HG03442 (cell line): ENCODE measurements around the gene ARHGEF7.
"Not testable (repeated sequence)": the region's sequence is repeated elsewhere in the genome, so short reads cannot be mapped to it uniquely, and the experiment has no call there.

Source experiments
- ATAC-seq: cut with Tn5 transposase; IDR thresholded peaks from one replicate; pipeline ENCODE4 v1.9.1; 2021; ENCODE audit warnings: mild to moderate bottlenecking, moderate library complexity; ENCODE audit not compliant: unreplicated experiment

The ARHGEF7 gene, protein sequence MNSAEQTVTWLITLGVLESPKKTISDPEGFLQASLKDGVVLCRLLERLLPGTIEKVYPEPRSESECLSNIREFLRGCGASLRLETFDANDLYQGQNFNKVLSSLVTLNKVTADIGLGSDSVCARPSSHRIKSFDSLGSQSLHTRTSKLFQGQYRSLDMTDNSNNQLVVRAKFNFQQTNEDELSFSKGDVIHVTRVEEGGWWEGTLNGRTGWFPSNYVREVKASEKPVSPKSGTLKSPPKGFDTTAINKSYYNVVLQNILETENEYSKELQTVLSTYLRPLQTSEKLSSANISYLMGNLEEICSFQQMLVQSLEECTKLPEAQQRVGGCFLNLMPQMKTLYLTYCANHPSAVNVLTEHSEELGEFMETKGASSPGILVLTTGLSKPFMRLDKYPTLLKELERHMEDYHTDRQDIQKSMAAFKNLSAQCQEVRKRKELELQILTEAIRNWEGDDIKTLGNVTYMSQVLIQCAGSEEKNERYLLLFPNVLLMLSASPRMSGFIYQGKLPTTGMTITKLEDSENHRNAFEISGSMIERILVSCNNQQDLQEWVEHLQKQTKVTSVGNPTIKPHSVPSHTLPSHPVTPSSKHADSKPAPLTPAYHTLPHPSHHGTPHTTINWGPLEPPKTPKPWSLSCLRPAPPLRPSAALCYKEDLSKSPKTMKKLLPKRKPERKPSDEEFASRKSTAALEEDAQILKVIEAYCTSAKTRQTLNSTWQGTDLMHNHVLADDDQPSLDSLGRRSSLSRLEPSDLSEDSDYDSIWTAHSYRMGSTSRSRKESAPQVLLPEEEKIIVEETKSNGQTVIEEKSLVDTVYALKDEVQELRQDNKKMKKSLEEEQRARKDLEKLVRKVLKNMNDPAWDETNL

DNA sequence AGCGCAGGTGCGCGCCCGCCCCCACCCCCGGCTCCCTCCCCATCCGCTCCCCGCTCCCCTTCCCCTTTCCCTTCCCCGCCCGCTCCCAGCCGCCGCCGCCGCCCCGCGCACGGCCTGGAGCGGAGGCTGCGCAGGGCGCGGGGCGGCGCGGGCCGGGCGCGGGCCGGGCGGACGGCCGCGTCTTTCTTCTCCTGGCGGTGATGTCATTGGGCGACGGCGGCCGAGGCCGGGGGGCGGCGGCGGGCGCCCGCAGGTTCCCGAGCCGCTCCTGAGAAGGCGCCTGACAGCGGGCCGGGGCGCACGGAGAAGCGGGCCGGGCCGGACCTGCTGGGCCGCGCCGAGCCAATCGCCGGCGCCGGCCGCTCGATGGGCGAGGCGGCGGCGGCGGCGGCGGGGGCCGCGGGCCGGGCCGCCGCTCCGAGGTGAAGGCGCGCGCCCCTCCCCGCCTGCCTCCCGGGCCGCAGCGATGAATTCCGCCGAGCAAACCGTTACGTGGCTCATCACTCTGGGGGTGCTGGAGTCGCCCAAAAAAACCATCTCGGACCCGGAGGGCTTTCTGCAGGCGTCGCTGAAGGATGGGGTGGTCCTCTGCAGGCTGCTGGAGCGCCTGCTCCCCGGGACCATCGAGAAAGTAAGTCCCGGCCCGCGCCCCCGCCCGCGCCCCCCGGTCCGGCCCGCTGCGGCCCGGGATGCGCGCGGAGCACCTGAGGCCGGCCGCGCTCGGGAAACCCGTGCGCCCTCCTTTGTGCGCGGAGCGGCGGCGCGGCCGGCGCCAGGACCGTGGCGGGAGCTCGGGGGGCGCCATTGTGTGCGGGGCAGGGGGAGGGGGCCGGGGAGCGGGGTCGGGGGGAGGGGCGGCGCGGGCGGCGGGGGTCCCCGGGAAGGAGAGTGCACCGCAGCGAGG, at the start of gene ARHGEF7:
Gene ARHGEF7, plus strand, starts transcription at position 250 of the 904 bp plus-strand sequence. Its CDS starts 217 bp downstream, at position 467.
- ATAC-seq, result peak; percentile 45

GRCh38 chr13:111065698-111066097, 49.4 kb upstream of the ARHGEF7 start:
- no peak for ATAC-seq

- ATAC-seq, result no peak
These were observed 48.6 kb upstream of the ARHGEF7 start for GRCh38 chr13:111066544-111066943.

DNA sequence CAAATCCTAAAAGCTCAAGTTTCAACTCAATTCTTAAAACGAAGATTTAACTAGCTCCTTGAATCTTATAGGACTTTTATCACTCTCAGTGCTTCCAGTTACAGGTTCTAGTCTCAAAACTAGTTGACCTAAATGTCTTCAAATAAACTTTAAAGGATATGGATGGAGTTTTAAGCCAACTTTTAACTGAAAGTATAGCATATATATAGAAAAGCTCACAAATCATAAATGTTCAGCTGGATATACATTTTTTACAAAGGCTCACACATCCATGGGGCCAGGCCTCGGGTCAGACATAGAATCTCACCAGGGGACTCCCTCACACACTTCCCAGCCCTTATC, 47.1 kb upstream of the ARHGEF7 start:
- no peak for ATAC-seq

DNA sequence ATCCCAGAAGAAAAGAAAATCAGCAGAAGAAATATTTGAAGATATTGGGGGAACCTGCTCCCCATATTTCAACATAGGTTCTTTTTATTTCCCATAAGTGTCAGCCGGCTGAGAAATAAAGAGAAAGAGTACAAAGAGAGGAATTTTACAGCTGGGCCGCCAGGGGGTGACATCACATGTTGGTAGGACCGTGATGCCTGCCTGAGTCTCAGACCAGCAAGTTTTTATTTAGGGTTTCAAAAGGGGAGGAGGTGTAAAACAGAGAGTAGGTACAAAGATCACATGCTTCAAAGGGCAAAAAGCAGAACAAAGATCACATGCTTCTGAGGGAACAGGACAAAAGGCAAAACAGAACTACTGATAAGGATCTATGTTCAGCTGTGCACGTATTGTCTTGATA, 44.0 kb upstream of the ARHGEF7 start:
- not testable (repeated sequence) for ATAC-seq

DNA sequence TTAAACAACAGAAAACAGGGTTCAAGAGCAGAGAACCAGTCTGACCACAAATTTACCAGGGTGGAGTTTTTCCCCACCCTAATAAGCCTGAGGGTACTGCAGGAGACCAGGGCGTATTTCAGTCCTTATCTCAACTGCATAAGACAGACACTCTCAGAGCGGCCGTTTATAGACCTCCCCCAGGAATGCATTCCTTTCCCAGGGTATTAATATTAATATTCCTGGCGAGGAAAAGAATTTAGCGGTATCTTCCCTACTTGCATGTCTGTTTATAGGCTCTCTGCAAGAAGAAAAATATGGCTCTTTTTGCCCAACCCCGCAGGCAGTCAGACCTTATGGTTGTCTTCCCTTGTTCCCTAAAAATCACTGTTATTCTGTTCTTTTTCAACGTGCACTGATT, 43.6 kb upstream of the ARHGEF7 start:
- not testable (repeated sequence) for ATAC-seq

DNA sequence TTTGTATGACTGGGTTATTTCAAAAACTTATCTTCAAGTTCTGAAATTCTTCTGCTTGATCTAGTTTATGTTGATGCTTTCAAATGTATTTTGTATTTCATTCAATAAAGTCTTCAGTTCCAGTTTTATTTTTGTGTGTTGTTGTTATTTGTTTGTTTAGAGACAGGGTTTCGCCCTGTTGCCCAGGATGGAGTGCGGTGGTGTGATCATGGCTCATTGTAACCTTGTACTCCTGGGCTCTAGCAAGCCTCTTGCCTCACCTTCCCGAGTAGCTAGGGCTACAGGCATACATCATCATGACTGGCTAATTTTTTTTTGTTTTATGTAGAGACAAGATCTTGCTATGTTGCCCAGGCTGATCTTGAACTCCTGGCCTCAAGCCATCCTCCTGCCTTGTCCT, 40.3 kb upstream of the ARHGEF7 start:
- no peak for ATAC-seq

- no peak for ATAC-seq
These were observed 38.7 kb upstream of the ARHGEF7 start for GRCh38 chr13:111076155-111077013.

DNA sequence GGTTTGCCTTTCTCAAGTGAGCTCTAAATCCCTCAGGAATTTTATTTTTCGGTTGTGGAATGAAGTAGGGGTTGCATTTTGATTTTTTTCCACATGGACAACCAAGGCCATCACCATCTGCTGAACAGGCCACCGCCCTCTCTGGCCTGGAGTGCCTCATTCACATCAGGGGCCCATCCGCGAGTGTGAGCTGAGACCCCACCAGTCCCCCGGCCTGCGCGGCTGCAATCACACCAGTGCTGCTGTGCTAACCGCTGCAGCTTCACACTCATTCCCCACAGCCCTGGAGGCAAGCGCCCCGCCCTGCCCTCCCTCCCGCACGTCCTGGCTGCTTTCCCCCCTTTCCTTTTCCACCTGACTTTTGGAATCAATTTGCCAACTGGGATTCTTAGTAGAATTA, 35.7 kb upstream of the ARHGEF7 start:
- ATAC-seq, result no peak

DNA sequence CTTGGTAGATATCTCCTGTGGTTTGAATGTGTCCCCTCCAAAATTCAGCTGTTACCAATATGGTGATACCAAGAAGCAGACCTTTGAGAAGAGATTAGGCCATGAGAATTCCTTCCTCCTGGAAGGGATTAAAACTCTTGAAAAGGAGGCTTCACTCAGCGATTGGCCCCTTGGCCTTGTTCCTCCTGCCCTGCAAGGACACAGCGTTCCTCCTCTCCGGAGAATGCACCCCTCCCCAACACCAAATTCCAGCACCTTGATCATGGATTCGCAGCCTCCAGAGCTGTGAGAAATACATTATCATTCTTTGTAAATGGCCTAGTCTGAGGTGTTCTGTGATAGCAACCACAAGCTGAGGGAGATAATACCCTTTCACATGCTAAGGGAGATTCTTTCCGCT, 34.5 kb upstream of the ARHGEF7 start:
- ATAC-seq, result no peak

- ATAC-seq, result no peak
These were observed 32.9 kb upstream of the ARHGEF7 start for GRCh38 chr13:111082240-111082639.

GRCh38 chr13:111082769-111083168, 32.3 kb upstream of the ARHGEF7 start:
- ATAC-seq, result not testable (repeated sequence)

DNA sequence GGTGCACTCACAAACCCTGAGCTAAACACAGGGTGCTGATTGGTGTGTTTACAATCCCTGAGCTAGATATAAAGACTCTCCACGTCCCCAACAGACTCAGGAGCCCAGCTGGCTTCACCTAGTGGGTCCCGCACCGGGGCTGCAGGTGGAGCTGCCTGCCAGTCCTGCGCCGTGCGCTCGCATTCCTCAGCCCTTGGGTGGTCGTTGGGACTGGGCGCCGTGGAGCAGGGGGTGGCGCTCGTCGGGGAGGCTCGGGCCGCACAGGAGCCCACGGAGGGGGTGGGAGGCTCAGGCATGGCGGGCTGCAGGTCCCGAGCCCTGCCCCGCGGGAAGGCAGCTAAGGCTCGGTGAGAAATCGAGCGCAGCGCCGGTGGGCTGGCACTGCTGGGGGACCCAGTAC, 31.4 kb upstream of the ARHGEF7 start:
- not testable (repeated sequence) for ATAC-seq

- ATAC-seq, result no peak
These were observed 24.9 kb upstream of the ARHGEF7 start for GRCh38 chr13:111090169-111090568.

DNA sequence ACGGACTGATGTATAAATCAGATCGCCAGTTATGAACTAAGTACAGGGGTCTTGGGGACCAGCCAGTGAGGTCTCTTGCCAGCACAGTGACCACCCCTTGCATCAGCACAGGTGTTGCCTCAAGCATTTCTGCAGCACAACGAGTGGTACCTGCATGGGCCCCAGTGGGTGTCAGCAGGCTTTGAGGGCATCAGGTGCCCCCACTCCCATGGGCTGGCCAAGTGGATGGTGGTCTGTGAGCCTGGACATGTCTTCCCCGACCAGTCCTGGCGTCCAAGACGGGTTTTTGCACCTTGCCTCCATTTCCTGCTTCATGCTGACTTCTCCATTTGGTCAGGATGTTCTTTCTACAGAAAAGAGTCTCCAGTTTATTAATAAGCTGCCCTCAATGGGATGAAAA, 22.4 kb upstream of the ARHGEF7 start:
- no peak for ATAC-seq

DNA sequence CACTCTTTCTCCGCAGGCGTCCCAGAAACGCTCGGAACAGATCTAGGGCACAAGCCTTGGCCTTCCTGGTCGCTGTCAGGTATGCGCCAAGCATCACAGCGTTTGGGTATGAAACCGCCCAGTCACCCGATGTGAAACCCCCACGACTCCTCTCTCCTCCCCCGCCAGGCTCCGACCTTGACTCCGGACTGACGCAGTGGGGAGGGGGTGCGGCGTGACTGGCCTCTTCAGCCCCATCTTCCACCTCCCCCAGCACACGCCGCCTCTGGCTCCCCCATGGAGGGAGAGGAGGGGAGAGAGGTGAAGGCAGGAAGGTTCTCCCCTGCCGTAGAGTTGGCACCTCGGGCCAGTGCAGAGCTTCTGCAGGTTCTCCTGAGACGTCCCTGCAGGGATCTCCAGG, 22.0 kb upstream of the ARHGEF7 start:
- no peak for ATAC-seq

- no peak for ATAC-seq
These were observed 21.5 kb upstream of the ARHGEF7 start for GRCh38 chr13:111093634-111094033.

GRCh38 chr13:111095031-111095840, 19.9 kb upstream of the ARHGEF7 start:
- no peak for ATAC-seq

DNA sequence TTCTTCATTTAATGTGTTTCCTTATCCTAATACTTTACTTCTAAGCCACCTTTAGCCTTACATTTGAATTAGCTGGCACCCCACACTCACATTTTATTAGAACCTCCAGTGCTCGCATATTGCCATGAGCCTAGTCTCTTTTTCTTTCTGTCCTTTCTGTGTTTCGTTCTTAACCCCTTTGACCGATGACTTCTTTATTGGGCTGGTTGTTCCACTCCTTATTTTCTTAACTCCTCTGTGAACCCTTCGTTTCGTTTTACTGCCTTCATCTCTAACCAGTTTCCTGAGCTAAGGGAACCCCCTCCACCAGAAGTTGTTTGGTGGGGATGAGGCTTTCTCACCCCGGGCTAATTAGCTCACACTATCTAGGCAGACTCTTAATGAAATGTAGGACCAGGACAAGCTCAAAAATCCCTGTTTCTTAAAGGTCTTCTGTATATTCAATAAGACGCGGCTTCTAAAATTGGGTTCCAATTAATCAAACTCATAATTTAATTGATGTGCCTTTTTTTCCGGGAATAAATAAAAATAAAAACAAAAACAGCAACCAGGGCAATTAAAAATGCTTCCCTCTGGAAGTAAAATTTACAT, 19.1 kb upstream of the ARHGEF7 start:
- ATAC-seq, result no peak
